IPS-NIHi7 (cell line): Measurements from ENCODE around the gene TEX38.
"Not testable (repeated sequence)": the region's sequence is repeated elsewhere in the genome, so short reads cannot be mapped to it uniquely, and the experiment has no call there.

Source experiments
- DNase-seq: peaks from one replicate; pipeline ENCODE4 v3.0.0; 2012; ENCODE audit warnings: mixed read lengths; ENCODE audit errors: extremely low spot score

Gene TEX38

DNA sequence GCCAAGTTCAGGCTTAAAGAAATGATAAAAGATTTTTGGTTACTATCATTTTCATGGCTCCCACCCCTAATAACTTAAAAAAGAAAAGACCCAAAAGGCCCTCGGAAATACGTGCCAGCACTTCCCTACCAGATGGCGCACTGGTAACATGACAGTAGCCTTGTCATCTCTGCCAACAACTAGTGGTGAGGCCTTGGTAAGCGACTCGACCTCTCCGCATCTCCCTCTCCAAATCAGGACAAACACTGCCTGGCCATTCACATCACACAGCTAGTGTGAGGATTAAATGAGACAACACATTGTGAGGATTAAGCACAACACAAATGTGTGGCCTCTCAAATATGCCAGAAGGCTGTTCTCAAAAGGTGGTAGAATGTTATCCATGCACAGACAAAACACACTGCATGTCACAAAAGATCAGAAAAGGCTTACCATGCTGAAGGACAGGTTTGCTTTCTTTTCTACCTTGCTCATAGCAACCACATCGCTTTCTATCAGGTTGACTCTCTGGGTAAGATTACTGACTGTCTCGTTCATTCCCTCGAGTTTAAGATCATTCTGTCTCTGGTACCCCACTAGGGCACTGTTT is 16.4 kb downstream of the TEX38 start:
- no peak for DNase-seq

DNA sequence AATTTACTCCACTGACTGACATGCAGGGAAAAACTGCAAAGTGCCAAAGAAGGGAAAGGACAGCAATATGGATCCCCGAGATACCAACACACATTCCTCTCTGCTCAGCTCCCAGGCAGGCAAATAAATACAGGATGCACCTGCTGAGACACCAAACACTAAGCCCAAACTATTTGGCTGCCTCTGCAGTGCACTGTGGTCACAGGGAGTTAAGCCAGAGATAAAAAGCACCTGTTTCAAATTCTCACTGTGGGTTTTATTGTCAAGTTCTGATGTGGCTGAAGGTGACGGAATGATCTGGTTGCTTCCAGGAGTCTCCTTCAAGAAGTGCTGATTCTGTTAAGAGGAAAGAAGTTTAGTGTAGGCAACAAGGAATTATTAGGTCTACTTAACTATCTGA is 17.7 kb downstream of the TEX38 start:
- no peak for DNase-seq

GRCh38 chr1:46689897-46690296 is 18.2 kb downstream of the TEX38 start:
- DNase-seq = no peak

DNA sequence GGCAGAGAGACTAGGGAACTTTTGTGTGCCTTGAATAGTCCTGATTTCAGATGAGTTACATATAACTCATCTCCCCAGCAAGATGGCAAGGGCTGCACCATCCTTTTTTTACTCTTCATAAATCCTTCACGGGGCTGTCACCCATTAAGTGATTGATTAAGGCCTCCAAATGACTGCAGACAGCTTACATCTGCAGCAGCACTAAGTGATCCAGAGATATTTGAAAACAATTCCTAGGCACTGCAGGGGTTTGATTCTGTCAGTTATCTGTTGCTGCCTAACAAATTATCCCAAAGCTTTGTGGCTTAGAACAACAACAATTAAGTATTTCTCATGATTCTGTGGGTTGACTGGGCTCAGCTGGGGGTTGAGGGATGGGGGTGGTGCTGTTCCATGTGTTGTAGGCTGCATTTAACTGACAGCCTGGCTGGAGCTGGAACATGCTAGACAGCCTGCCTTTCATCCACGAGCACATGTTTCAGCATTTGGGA is 19.3 kb downstream of the TEX38 start:
- DNase-seq = no peak

DNA sequence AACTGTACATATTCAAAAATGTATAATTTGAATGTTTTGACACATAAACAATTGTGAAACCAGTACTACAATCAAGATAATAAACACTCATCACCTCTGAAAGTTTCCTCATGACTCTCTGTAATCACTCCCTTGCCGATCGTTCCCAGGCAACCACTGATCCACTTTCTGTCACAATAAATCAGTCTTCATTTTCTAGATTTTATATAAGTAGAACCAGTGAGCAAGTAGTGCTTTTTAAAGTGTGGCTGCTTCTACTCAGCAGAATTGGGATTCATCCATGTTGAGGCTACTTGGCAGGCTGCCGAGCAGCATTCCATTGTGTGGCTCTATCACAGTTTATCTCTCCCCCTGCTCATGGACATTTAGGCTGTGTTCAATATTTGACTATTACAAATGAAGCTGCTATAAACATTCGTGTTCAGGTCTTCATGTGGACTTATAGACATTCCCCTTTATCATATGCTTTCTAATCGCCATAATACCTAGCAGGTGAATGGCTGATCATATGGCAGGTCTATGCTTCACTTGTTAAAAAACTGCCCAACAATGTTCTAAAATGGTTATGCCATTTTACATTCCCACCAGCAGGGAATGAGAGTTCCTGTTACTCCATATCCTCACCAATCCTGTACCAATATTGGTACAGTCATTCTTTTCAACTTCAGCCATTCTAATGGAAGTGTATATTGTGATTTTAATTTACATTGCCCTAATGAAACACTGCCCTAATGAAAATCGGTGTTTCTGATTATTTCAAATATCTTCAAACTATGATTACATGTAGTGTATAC is 20.5 kb downstream of the TEX38 start:
- DNase-seq = no peak

- no peak for DNase-seq
Observed at GRCh38 chr1:46692811-46693770, 21.4 kb downstream of the TEX38 start.

DNA sequence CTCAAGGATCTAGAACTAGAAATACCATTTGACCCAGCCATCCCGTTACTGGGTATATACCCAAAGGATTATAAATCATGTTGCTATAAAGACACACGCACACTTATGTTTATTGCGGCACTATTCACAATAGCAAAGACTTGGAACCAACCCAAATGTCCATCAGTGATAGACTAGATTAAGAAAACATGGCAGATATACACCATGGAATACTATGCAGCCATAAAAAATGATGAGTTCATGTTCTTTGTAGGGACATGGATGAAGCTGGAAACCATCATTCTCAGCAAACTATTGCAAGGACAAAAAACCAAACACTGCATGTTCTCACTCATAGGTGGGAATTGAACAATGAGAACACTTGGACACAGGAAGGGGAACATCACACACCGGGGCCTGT is 23.0 kb downstream of the TEX38 start:
- DNase-seq = not testable (repeated sequence)

- no peak for DNase-seq
Observed at GRCh38 chr1:46697053-46697452, 25.4 kb downstream of the TEX38 start.

DNA sequence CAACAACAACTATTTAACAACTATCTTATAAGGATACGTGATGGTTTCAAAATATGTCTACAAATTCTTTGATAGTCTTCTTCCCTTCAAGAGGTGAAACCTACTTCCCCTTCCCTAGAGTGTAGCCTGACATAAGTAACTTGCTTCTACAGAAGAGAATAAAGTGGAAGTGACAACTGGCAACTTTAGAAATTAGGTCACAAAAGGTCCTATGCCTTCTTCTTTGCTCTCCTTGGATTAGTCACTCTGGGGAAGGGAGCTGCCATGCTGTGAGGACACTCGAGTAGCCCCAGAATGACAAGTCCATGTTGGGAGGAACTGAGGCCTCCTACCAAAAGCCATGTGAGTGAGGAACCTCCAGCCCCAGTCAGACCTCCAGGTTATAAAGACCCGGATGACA is 28.0 kb downstream of the TEX38 start:
- no peak for DNase-seq

DNA sequence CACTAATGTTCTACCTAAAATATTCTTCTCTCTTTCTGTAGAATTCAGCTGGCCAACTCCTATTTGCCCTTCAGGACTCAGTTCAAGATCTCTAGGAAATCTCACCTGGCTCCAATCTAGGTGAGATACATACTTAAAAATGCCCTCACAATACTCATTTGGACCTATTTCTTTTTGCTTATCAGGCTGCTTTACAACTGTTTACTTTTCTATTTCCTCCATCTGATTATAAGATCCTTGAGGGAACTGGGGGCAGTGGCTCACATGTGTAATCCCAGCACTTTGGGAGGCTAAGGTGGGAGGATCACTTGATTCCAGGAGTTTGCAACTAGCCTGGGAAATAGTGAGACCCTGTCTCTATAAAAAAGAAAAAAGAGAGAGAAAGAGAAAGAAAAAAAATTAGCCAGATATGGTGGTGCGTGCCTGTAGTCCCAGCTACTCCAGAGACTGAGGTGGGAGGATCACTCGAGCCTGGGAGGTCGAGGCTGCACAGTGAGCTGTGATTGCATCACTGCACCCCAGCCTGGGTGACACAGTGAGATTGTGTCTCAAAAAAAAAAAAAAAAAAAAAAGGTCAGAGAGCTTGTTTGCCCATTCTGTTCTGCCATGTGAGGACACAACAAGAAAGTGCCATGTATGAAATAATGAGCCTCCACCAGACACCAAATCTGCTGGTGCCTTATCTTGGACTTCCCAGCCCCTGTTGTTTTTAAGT is 32.4 kb downstream of the TEX38 start:
- DNase-seq = no peak

DNA sequence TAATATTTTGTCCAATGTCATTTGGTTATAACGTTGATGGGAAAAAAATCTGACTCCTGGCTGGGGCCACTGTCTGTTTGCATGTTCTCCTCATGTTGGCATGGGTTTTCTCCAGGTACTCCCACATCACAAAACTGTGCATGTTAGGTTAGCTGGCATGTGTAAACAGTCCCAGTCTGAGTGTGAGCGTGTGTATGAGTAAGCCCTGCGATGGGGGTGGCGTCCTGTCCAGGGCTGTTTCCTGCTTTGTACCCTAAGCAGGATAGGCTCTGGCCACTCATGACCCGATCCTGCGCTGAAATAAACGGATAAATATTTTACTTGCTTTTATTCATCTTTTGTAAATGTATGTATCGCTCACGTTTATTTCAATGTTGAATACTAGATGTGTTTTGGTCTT is 33.8 kb downstream of the TEX38 start:
- DNase-seq = no peak

DNA sequence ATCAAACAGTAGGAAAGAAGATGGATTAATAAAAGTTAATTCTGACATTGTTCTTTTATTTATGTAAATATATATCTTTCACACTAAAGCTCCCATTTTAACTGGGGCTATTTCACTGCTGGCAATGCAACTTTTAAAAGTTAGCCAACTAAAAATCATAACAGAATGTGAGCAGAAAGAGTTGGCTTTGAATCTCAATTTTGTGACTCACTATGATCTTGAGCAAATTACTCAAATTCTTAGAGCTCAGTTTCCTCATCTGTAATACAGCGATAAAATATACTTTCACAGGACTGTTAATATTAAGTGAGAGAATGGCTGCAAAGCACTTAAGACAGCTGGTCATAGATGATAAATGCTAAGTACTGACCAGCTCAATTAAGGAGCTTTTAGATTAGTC is 36.5 kb downstream of the TEX38 start:
- no peak for DNase-seq

GRCh38 chr1:46714976-46715375 is 43.3 kb downstream of the TEX38 start:
- DNase-seq = no peak

DNA sequence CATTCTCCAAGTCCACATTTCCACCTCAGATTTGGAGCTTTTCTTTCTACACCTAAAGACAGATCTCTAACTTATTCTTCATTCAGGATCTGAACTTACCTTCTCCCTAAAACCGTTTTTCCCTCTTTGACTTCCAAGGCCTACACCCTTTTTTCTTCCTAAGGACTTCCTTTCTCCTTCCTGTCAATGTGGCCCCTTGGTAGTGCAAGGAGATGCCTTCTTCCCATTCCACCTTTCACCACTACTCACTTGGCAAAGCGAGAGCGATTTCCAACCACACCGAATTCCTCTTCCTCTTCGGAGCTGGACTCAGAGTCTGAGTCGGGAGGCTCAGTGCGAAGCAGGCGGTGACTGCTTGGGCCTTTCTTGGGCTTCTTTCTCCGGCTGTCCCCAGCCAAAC is 46.0 kb downstream of the TEX38 start:
- DNase-seq = no peak

DNA sequence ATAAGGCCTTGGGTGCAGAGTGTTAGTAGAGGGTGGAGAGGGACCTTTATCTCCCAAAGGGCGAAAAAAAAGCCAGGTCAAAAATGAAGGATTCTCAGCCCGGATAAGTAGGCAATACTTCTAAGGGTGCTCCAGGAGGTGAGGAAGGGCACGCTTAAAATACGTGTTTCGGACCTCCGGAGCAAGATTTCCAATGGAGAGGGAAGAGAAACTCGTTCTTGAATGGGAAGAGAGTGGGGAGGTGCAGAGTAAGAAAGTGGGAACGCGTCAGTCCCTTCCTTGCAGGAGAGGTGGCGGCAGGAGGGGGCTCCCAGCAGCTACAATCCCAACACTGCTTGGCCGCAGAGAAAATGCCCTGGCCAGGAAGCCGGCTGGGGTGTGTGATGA is 46.7 kb downstream of the TEX38 start:
- peak; percentile 27 for DNase-seq

- peak; percentile 99 for DNase-seq
Observed at GRCh38 chr1:46718727-46719622, 47.3 kb downstream of the TEX38 start, which contains the start of gene EFCAB14. Gene EFCAB14, minus strand, starts transcription at chr1:46719114. Its CDS starts 1,027 bp downstream, at chr1:46718087.

- DNase-seq = no peak
Observed at GRCh38 chr1:46719689-46720088, 48.0 kb downstream of the TEX38 start.

DNA sequence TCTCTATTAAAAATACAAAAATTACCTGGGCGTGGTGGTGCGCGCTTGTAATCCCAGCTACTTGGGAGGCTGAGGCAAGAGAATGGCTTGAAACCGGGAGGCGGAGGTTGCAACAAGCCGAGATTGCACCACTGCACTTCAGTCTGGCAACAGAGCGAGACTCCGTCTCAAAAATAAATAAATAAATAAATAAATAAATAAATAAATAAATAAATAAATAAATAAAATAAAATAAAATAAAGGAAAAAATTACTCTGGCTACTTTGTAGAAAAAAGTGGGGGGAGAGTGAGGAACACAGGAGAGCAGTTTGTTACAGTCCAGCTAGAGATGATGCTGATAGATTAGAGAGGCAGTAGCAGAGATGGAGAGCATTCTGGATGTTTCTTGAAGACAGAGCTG is 48.7 kb downstream of the TEX38 start:
- not testable (repeated sequence) for DNase-seq

- DNase-seq = no peak
Observed at GRCh38 chr1:46721204-46721603, 49.5 kb downstream of the TEX38 start.

- no peak for DNase-seq
Observed at GRCh38 chr1:46721686-46722205, 50.1 kb downstream of the TEX38 start.
